ENCODE measurements around the gene HCFC1R1.

The HCFC1R1 gene

GRCh38 chr16:2979669-2980226 lies 44.0 kb downstream of the HCFC1R1 start:
- TF ChIP-seq CTCF (IDR thresholded peaks at IDR 0.05): no peak

- no peak for TF ChIP-seq CTCF (IDR thresholded peaks at IDR 0.05)
Observed at GRCh38 chr16:2977440-2977839, 46.3 kb downstream of the HCFC1R1 start.

GRCh38 chr16:2976673-2977072 lies 47.1 kb downstream of the HCFC1R1 start:
- TF ChIP-seq CTCF (IDR thresholded peaks at IDR 0.05): no peak

GRCh38 chr16:2976201-2976600 lies 47.5 kb downstream of the HCFC1R1 start:
- no peak for TF ChIP-seq CTCF (IDR thresholded peaks at IDR 0.05)

GRCh38 chr16:2975161-2975795 lies 48.5 kb downstream of the HCFC1R1 start:
- no peak for TF ChIP-seq CTCF (IDR thresholded peaks at IDR 0.05)

- no peak for TF ChIP-seq CTCF (IDR thresholded peaks at IDR 0.05)
Observed at GRCh38 chr16:2974319-2975056, 49.3 kb downstream of the HCFC1R1 start.

- no peak for TF ChIP-seq CTCF (IDR thresholded peaks at IDR 0.05)
Observed at GRCh38 chr16:2973605-2974318, 50.0 kb downstream of the HCFC1R1 start.
